ENCODE measurements around the gene RMND5A.

DNA sequence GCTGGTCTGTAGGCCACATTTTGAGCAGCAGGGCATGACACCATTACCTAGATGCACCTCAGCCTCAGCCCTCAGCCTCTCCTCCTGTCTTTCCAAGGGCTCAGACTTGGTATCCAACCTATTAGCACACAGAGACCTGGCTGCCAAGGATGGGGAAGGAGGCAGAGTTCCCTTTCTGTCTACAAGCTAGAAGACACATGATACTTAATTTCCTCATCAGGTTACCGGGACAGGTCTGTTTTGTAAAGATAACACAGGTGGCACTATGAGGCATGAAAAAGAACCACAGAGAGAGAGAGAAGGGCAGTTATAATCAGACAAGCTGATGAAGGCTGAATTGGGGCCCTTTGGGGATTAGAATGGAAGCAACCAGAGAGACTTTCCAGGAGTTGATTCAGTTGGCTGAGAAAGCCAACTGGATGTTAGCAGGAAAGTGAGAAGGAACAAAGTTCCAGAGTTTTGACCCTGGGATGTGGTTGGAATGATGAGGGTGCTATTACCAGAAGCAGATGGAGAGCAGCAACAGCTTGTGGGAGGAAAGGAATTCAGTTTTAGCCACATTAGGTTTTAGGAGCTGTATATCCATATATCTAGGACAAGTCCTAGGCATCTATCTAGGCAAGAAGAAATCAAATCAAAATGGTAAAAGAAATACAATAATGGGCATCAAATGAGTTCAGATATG, 46.0 kb upstream of the RMND5A start:
- no peak for TF ChIP-seq ELF4 (IDR thresholded peaks at IDR 0.05)
- no peak for TF ChIP-seq SUZ12 (IDR thresholded peaks at IDR 0.05)

Data from HEK293T (cell line).